PFSK-1 (cell line): Measurements from ENCODE around the gene ZNF362.

Experiments
- FOXP2 ChIP-seq: optimal IDR thresholded peaks from 2 replicates; pipeline ENCODE3; 2011; ENCODE audit warnings: borderline replicate concordance, control low read depth, inconsistent platforms; ENCODE audit not compliant: insufficient read depth; ENCODE audit errors: extremely low read length, extremely low read depth
- POLR2AphosphoS5 ChIP-seq: IDR thresholded peaks from 2 replicates; pipeline ENCODE4 v1.6.1; 2012; ENCODE audit warnings: low read depth, mild to moderate bottlenecking, control low read depth, low read length, moderate library complexity
- SIN3A ChIP-seq: IDR thresholded peaks from 2 replicates; pipeline ENCODE4 v1.6.1; 2012; ENCODE audit warnings: mild to moderate bottlenecking, low read length, moderate library complexity, borderline replicate concordance; ENCODE audit not compliant: insufficient read depth
- TAF1 ChIP-seq: IDR thresholded peaks from 2 replicates; pipeline ENCODE4 v1.6.1; 2012; ENCODE audit warnings: low read length, control low read depth, borderline replicate concordance; ENCODE audit not compliant: insufficient read depth
- TF ChIP-seq, protein P1 (sequence below), 2 experiments: IDR thresholded peaks; 2 replicates each; pipeline versions ENCODE4 v1.6.1 to v1.8.0; 2011 to 2012; ENCODE audit warnings: low read depth in 2 of 2, low read length in 2 of 2, control low read depth in 1 of 2, inconsistent platforms in 1 of 2, mild to moderate bottlenecking in 1 of 2, moderate library complexity in 1 of 2; ENCODE audit not compliant: insufficient read depth in 1 of 2

The ZNF362 gene

DNA sequence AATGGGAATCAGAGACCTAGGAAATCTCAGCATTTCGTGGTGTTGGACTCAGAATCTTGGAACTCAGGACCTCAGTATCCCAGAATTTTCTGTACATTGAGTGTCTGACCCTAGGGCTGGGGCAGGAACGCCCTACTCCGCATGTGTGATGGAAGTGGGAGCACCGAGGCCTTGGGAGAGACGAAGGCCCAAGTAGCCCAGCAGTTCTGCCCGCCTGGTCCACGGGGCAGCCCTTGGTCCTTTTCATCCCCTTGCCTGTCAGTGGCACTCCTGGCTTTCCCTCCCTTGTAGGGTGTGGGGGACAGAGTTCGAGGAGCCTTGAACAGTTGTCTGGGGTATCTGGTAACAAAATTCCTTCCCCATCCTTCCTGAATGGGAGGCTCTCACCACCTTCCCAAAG is 54.4 kb downstream of the ZNF362 start:
- no peak for TF ChIP-seq TAF1
- no peak for TF ChIP-seq SIN3A
- no peak for TF ChIP-seq FOXP2
- TF ChIP-seq, protein P1, sequence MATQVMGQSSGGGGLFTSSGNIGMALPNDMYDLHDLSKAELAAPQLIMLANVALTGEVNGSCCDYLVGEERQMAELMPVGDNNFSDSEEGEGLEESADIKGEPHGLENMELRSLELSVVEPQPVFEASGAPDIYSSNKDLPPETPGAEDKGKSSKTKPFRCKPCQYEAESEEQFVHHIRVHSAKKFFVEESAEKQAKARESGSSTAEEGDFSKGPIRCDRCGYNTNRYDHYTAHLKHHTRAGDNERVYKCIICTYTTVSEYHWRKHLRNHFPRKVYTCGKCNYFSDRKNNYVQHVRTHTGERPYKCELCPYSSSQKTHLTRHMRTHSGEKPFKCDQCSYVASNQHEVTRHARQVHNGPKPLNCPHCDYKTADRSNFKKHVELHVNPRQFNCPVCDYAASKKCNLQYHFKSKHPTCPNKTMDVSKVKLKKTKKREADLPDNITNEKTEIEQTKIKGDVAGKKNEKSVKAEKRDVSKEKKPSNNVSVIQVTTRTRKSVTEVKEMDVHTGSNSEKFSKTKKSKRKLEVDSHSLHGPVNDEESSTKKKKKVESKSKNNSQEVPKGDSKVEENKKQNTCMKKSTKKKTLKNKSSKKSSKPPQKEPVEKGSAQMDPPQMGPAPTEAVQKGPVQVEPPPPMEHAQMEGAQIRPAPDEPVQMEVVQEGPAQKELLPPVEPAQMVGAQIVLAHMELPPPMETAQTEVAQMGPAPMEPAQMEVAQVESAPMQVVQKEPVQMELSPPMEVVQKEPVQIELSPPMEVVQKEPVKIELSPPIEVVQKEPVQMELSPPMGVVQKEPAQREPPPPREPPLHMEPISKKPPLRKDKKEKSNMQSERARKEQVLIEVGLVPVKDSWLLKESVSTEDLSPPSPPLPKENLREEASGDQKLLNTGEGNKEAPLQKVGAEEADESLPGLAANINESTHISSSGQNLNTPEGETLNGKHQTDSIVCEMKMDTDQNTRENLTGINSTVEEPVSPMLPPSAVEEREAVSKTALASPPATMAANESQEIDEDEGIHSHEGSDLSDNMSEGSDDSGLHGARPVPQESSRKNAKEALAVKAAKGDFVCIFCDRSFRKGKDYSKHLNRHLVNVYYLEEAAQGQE (IDR thresholded peaks at IDR 0.05; ENCODE audit: insufficient read depth in 1 of 2, low read depth in 2 of 2, low read length in 2 of 2) = no peak
- TF ChIP-seq POLR2AphosphoS5 = no peak

DNA sequence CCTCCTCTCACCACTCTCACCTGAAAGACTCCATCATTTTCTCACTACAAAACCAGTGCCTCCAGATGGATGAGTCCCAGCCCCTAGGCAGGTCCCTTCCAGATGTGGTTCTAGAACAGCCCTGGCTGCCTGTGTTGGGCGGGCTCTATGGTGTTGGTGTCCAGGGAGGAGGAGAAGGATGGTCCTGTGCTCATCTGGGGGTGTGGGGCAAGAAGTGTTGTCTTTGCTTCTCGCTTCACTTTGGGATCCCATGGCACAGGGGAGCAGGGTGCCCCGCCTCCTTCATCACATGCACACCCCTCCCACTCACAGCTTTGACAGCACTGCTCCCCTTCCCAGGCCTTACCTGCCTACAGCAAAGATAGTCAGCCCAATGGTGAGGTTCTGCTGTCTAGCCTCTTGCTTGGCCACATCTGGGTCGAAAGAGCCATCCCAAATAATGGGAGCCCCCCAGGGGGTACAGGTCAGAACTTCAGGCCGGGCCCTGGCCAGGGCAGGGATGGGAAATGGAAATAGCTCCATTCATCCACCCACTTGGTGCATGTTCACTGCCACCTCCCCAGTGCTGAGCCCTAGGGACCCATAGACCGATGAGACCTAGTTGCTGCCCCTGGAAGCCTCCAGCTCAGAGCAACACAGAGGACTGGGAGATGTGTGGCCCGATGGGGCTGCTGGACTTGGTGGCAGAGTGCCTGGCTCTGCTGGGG is 55.6 kb downstream of the ZNF362 start:
- TF ChIP-seq POLR2AphosphoS5 = no peak
- TF ChIP-seq TAF1 = no peak
- TF ChIP-seq, protein P1 (IDR thresholded peaks at IDR 0.05; ENCODE audit: insufficient read depth in 1 of 2, low read depth in 2 of 2, low read length in 2 of 2) = no peak
- TF ChIP-seq SIN3A = no peak
- no peak for TF ChIP-seq FOXP2

DNA sequence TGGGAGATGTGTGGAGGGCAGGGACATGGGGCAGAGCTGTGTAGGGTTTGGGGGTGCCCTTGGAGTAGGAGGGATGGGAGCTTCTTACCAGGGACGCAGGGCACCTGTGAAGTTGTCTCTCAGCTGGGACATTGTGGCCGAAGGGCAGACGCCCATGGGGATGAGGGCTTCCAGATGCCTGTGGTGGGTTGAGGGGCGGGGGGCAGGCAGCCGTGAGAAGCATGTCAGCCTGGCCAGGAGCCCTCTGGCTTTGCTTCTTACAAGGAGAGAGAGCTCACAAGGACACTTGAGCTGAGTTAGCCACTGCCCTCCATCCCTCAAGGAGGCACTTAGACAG is 56.1 kb downstream of the ZNF362 start:
- no peak for TF ChIP-seq POLR2AphosphoS5
- no peak for TF ChIP-seq TAF1
- TF ChIP-seq FOXP2 = no peak
- TF ChIP-seq, protein P1 (IDR thresholded peaks at IDR 0.05; ENCODE audit: insufficient read depth in 1 of 2, low read depth in 2 of 2, low read length in 2 of 2) = no peak
- no peak for TF ChIP-seq SIN3A

DNA sequence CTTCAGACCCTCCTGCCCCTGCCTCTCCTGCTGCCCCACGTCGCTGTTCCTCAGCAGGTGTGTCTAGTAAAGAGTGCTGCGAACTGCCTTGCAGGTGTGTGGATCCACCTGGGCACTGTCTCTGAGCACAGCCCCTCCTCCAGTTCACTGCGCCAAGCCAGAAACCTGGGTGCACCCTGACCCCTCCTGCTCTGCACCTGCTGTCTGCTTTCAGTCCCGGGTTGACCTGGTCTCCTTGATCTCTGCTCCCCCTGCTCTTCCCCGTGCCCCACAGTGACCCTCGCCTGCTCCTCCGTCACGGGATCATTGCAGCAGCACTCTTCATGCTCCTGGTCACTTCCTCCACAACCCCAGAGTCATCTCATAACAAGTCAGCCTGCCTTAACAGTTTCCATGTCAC is 58.1 kb downstream of the ZNF362 start:
- no peak for TF ChIP-seq POLR2AphosphoS5
- TF ChIP-seq TAF1 = no peak
- TF ChIP-seq, protein P1 (IDR thresholded peaks at IDR 0.05; ENCODE audit: insufficient read depth in 1 of 2, low read depth in 2 of 2, low read length in 2 of 2) = no peak
- no peak for TF ChIP-seq FOXP2
- TF ChIP-seq SIN3A = no peak

DNA sequence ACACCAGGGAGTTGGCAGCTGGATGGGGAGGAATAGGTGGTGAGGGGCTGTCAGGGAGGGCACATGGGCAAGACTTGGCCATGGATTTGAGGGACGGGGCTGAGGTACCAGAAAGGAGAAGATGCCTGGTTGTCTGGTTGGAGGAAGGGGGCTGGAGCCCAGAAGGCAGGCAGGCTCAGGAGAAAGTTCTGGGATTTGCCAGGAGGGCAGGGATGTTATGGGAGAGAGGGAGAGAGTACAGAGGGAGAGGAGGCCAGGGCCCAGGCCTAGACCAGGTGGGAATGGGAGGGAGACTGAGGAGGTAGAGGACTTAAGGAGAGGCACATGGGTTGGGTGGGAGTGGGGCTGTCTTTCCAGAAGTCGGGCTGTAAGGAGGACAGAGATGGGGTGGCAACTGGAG is 60.3 kb downstream of the ZNF362 start:
- TF ChIP-seq TAF1 = no peak
- TF ChIP-seq SIN3A = no peak
- TF ChIP-seq FOXP2 = no peak
- TF ChIP-seq POLR2AphosphoS5 = no peak
- TF ChIP-seq, protein P1 (IDR thresholded peaks at IDR 0.05; ENCODE audit: insufficient read depth in 1 of 2, low read depth in 2 of 2, low read length in 2 of 2) = no peak
